Esophagus muscularis mucosa (tissue), 3 donors: ENCODE data around the gene ERCC6L2.

Source experiments
- POLR2A ChIP-seq: fragments of 450-650 bp; IDR thresholded peaks from one replicate; pipeline ENCODE4 v1.6.1; 2017; ENCODE audit warnings: antibody characterized with exemption, moderate library complexity, mild to moderate bottlenecking, low read depth
- TF ChIP-seq, protein P1 (sequence below), 3 experiments: fragments of 200-600 bp in 2 of 3; fragments of 450-650 bp in 1 of 3; sonication (generic) in 2 of 3; IDR thresholded peaks; one replicate each; pipeline ENCODE4 v1.5.1; 2017 to 2019; ENCODE audit warnings: antibody characterized with exemption in 3 of 3, mild to moderate bottlenecking in 2 of 3, moderate library complexity in 1 of 3

GRCh38 chr9:95981761-95982390 lies 106.4 kb downstream of the ERCC6L2 start:
- no peak for TF ChIP-seq POLR2A
- TF ChIP-seq, protein P1, sequence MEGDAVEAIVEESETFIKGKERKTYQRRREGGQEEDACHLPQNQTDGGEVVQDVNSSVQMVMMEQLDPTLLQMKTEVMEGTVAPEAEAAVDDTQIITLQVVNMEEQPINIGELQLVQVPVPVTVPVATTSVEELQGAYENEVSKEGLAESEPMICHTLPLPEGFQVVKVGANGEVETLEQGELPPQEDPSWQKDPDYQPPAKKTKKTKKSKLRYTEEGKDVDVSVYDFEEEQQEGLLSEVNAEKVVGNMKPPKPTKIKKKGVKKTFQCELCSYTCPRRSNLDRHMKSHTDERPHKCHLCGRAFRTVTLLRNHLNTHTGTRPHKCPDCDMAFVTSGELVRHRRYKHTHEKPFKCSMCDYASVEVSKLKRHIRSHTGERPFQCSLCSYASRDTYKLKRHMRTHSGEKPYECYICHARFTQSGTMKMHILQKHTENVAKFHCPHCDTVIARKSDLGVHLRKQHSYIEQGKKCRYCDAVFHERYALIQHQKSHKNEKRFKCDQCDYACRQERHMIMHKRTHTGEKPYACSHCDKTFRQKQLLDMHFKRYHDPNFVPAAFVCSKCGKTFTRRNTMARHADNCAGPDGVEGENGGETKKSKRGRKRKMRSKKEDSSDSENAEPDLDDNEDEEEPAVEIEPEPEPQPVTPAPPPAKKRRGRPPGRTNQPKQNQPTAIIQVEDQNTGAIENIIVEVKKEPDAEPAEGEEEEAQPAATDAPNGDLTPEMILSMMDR (IDR thresholded peaks at IDR 0.05) = no peak
